HepG2 (cell line): Measurements from ENCODE around the gene EFNA2. TPM values are rescaled to one million over a fixed set of nuclear protein-coding genes. Genes with fewer than 3 reads are reported as not detected.

Experiments
- CCAR2 ChIP-seq: fragments of 200-400 bp; formaldehyde crosslinking; optimal IDR thresholded peaks from 2 replicates; pipeline ENCODE3; 2018; ENCODE audit warnings: low read depth, mild to moderate bottlenecking, low read length, moderate library complexity
- DR1 ChIP-seq: sonication (generic); formaldehyde crosslinking; IDR thresholded peaks from 2 replicates; pipeline ENCODE4 v1.8.0; 2021; ENCODE audit warnings: mild to moderate bottlenecking, missing genetic modification reagents, inconsistent platforms
- EP300 ChIP-seq, 3 experiments: sonication (generic) in 1 of 3; formaldehyde crosslinking in 1 of 3; IDR thresholded peaks; 2 replicates each; pipeline versions ENCODE4 v1.5.1 to v1.6.1; 2011 to 2020; ENCODE audit warnings: low read depth in 2 of 3, low read length in 2 of 3, borderline replicate concordance in 1 of 3, improper control_type of control experiment in 1 of 3, mild to moderate bottlenecking in 1 of 3, missing genetic modification reagents in 1 of 3, moderate library complexity in 1 of 3
- ERF ChIP-seq: IDR thresholded peaks from 2 replicates; pipeline ENCODE4 v1.6.1; 2018; ENCODE audit warnings: missing biosample characterization, missing genetic modification reagents
- HOXA7 ChIP-seq: sonication (generic); formaldehyde crosslinking; IDR thresholded peaks from 2 replicates; pipeline ENCODE4 v1.8.1; 2022; ENCODE audit warnings: mild to moderate bottlenecking, missing genetic modification reagents, moderate library complexity
- MAF1 ChIP-seq: sonication (generic); formaldehyde crosslinking; IDR thresholded peaks from 2 replicates; pipeline ENCODE4 v1.5.0; 2020; ENCODE audit warnings: missing genetic modification reagents, borderline replicate concordance
- MAZ ChIP-seq, 2 experiments: sonication (generic) in 1 of 2; formaldehyde crosslinking in 1 of 2; IDR thresholded peaks; 2 replicates each; pipeline versions ENCODE4 v1.5.0 to v1.6.1; 2012 to 2020; ENCODE audit warnings: low read depth in 2 of 2, mild to moderate bottlenecking in 2 of 2, borderline replicate concordance in 1 of 2, improper control_type of control experiment in 1 of 2, low read length in 1 of 2, missing genetic modification reagents in 1 of 2, moderate library complexity in 1 of 2
- NR2C2 ChIP-seq: sonication (generic); formaldehyde crosslinking; IDR thresholded peaks from 2 replicates; pipeline ENCODE4 v1.4.0; 2020; ENCODE audit warnings: missing genetic modification reagents, mild to moderate bottlenecking, moderate library complexity, borderline replicate concordance
- SKI ChIP-seq: fragments of 450-650 bp; IDR thresholded peaks from one replicate; pipeline ENCODE4 v1.6.1; 2018; ENCODE audit warnings: mild to moderate bottlenecking; ENCODE audit not compliant: partially characterized antibody
- SOX13 ChIP-seq, 3 experiments: fragments of 450-650 bp in 1 of 3; sonication (generic) in 1 of 3; formaldehyde crosslinking in 1 of 3; IDR thresholded peaks in 2 of 3; conservative IDR thresholded peaks in 1 of 3; 2 replicates each; pipeline versions ENCODE4 v1.5.0 to v1.6.1; 2016 to 2020; ENCODE audit warnings: antibody characterized with exemption in 1 of 3, mild to moderate bottlenecking in 1 of 3, missing compliant biosample characterization in 1 of 3, missing genetic modification reagents in 1 of 3, moderate library complexity in 1 of 3
- TARDBP ChIP-seq: sonication (generic); formaldehyde crosslinking; IDR thresholded peaks from 2 replicates; pipeline ENCODE4 v1.8.0; 2022; ENCODE audit warnings: mild to moderate bottlenecking, missing genetic modification reagents
- TBX2 ChIP-seq: sonication (generic); formaldehyde crosslinking; IDR thresholded peaks from 2 replicates; pipeline ENCODE4 v1.5.0; 2020; ENCODE audit warnings: missing genetic modification reagents, mild to moderate bottlenecking, borderline replicate concordance
- ZNF501 ChIP-seq: sonication (generic); formaldehyde crosslinking; IDR thresholded peaks from 2 replicates; pipeline ENCODE4 v1.5.1; 2020; ENCODE audit warnings: mild to moderate bottlenecking, moderate library complexity, missing genetic modification reagents
- ZNF609 ChIP-seq: sonication (generic); formaldehyde crosslinking; IDR thresholded peaks from 2 replicates; pipeline ENCODE4 v1.4.0; 2020; ENCODE audit warnings: mild to moderate bottlenecking, missing genetic modification reagents, borderline replicate concordance
- polyA plus RNA-seq, 8 experiments: library from polyadenylated mRNA; depleted of rRNA in 3 of 8; stranded (reverse) in 7 of 8; unstranded in 1 of 8; fragments of >200 nt; fragmentation: Illumina TruSeq in 4 of 8; extraction: Trizol in 4 of 8; gene quantifications; 2 replicates each; pipeline versions ENCODE4 v1.2.1 to v1.2.3, GENCODE V29; 2011 to 2016; ENCODE audit warnings: low read depth in 4 of 8, missing spikeins in 1 of 8, mixed read lengths in 1 of 8; ENCODE audit not compliant: insufficient read depth in 1 of 8
- total RNA-seq, 5 experiments: library from RNA; depleted of rRNA; stranded (reverse); fragments of >200 nt; fragmentation: Illumina TruSeq; extraction: Trizol; gene quantifications; 2 replicates each; pipeline ENCODE4 v1.2.3, GENCODE V29; 2016; ENCODE audit warnings: low read depth in 1 of 5
- TF ChIP-seq, protein P1 (sequence below): IDR thresholded peaks from 2 replicates; pipeline ENCODE4 v1.6.1; 2012; ENCODE audit warnings: low read depth, low read length, improper control_type of control experiment
- TF ChIP-seq, protein P2 (sequence below): sonication (generic); formaldehyde crosslinking; IDR thresholded peaks from 2 replicates; pipeline ENCODE4 v1.5.1; 2020; ENCODE audit warnings: mild to moderate bottlenecking, moderate library complexity, missing genetic modification reagents

The EFNA2 gene
- total and polyA plus RNA-seq, 2 of the 13 experiments (the other 11 are each of a cell fraction or from before 2014, with no cell fraction given) = 6.0 to 9.9 TPM

DNA sequence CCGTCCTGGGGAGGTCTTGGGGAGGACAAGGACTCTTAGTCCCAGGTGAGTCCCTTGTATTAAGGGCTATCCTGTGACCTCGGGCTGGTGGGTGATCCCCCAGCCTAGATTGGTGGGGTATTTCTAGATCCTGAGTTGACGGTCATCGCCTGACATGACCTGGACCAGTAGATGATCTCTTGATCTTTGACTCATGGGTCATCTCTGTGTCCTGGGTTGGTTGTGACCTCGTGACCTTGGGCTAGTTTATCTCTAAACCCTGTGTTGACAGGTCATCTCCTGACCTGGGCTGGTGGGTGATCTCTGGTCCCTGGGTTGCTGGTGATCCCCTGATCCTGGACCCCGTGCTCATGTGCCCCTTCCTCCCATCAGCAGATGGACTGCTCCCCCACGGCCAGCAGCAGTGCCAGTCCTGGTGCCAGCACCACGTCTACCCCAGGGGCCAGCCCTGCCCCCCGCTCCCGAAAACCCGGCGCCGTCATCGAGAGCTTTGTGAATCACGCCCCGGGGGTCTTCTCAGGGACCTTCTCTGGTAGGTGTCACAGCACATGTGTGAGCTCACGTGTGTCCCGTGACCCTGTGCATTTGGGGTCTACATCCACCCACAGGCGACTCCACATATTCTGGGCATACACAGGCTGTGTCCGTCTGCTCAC is 31.0 kb upstream of the EFNA2 start (continued):
- TF ChIP-seq ZNF609 (CRISPR knock-in tag) (peak; percentile 77; the same call in 1 of the 2 replicates), ERF (peak; percentile 61; the same call in 1 of the 2 replicates), SKI (peak; percentile 41), HOXA7 (CRISPR knock-in tag) (no peak), MAF1 (no peak), TARDBP (peak; percentile 48; the same call in 1 of the 2 replicates), NR2C2 (CRISPR knock-in tag) (peak; percentile 92), DR1 (no peak), TBX2 (CRISPR knock-in tag) (peak; percentile 35; the same call in 1 of the 2 replicates), EP300 (IDR thresholded peaks at IDR 0.05; ENCODE audit: low read depth in 2 of 2, low read length in 2 of 2) (peak; percentile 13 to 70; a peak in 2 of 4 replicates), EP300 (CRISPR knock-in tag; IDR thresholded peaks at IDR 0.05; ENCODE audit: borderline replicate concordance) (no peak), SOX13 (IDR thresholded peaks at IDR 0.05) (no peak), SOX13 (CRISPR knock-in tag; conservative IDR thresholded peaks at IDR 0.05 in 1 of 2, IDR thresholded peaks at IDR 0.05 in 1 of 2) (peak in 1 of 2 experiments; percentile 47; a peak in 1 of 4 replicates), ZNF501 (CRISPR knock-in tag) (peak; percentile 54; the same call in 1 of the 2 replicates), MAZ (IDR thresholded peaks at IDR 0.05; ENCODE audit: borderline replicate concordance, low read depth, low read length) (no peak), MAZ (CRISPR knock-in tag; IDR thresholded peaks at IDR 0.05; ENCODE audit: low read depth) (0 out of 2 replicates have a peak, but pooled peaks have one; percentile 31), CCAR2 (no peak)
- TF ChIP-seq, protein P1, sequence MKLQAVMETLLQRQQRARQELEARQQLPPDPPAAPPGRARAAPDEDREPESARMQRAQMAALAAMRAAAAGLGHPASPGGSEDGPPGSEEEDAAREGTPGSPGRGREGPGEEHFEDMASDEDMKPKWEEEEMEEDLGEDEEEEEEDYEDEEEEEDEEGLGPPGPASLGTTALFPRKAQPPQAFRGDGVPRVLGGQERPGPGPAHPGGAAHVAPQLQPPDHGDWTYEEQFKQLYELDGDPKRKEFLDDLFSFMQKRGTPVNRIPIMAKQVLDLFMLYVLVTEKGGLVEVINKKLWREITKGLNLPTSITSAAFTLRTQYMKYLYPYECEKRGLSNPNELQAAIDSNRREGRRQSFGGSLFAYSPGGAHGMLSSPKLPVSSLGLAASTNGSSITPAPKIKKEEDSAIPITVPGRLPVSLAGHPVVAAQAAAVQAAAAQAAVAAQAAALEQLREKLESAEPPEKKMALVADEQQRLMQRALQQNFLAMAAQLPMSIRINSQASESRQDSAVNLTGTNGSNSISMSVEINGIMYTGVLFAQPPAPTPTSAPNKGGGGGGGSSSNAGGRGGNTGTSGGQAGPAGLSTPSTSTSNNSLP = no peak
- TF ChIP-seq, protein P2, sequence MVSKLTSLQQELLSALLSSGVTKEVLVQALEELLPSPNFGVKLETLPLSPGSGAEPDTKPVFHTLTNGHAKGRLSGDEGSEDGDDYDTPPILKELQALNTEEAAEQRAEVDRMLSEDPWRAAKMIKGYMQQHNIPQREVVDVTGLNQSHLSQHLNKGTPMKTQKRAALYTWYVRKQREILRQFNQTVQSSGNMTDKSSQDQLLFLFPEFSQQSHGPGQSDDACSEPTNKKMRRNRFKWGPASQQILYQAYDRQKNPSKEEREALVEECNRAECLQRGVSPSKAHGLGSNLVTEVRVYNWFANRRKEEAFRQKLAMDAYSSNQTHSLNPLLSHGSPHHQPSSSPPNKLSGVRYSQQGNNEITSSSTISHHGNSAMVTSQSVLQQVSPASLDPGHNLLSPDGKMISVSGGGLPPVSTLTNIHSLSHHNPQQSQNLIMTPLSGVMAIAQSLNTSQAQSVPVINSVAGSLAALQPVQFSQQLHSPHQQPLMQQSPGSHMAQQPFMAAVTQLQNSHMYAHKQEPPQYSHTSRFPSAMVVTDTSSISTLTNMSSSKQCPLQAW (CRISPR knock-in tag) = peak; percentile 62; the same call in 1 of the 2 replicates
